Stimulated activated naive CD8-positive, alpha-beta T cell treated with anti-CD3 and anti-CD28 coated beads, Interleukin-15, amount 100 ng/mL, for 72 hours (primary cell): Measurements from ENCODE around the gene ATP11C.
"Not testable (repeated sequence)": the region's sequence is repeated elsewhere in the genome, so short reads cannot be mapped to it uniquely, and the experiment has no call there.

ENCODE experiments used
- ATAC-seq: fragments of 150-1000 bp; cut with Tn5 transposase; 2 replicates; pipeline ENCODE4 v1.10.0; 2021; ENCODE audit warnings: mild to moderate bottlenecking, moderate library complexity
- DNase-seq, 2 donors: peaks; one replicate each; pipeline ENCODE4 v3.0.0; 2021 to 2022
- H3K27ac Mint-ChIP-seq, 2 donors: one replicate each; pipeline ENCODE4 v1.8.0; 2022; ENCODE audit warnings: mild to moderate bottlenecking in 2 of 2, mixed read lengths in 2 of 2, moderate library complexity in 2 of 2
- H3K27me3 Mint-ChIP-seq: one replicate; pipeline ENCODE4 v1.8.0; 2022; ENCODE audit warnings: mixed read lengths
- H3K4me1 Mint-ChIP-seq: one replicate; pipeline ENCODE4 v1.8.0; 2022; ENCODE audit warnings: mild to moderate bottlenecking, mixed read lengths
- H3K4me3 Mint-ChIP-seq, 2 donors: one replicate each; pipeline ENCODE4 v1.8.0; 2022; ENCODE audit warnings: mild to moderate bottlenecking in 2 of 2, mixed read lengths in 2 of 2, moderate library complexity in 1 of 2
- H3K9me3 Mint-ChIP-seq, 2 donors: one replicate each; pipeline ENCODE4 v1.8.0; 2022; ENCODE audit warnings: mixed read lengths in 2 of 2

Gene ATP11C

DNA sequence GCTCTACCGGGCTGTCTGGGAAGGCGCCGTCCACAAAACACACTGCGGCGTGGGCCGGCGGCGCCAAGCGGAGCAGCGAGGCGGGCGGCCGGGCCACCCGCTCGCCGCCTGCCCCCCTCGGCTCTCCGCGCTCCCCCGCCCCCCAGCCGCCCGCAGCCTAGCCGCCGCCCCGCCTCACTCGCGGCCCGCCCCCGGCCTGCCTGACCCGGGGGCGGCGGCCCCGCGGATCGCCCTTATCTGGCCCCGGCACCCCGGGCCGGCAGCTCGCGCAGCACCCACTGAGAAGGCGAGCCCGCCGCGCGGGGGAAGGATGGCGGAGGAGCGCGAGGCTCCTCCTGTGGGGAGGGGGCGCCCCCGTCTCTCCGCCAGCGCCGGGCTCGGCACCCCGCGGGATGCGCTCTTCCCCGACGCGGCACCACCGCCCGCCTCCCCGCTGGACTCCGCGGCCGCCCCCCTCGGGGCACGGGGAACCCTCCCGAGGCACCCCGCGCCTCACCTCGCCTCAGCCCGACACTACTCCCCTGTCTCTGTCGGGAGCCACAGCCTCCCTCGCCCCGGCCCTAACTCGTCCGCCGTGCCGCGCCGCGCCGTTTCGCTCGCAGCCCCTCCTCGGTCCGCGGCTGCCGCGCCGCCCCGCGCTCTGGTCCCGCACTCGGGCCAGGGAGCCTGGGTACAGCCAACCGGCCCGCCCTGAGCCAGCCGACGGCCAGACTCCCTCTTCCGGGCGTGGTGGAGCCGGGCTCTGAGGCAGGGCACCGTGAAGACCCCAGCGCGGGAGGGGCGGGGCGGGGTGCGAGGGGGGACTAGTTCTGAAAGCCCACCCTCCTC is 566 bp downstream of the ATP11C start:
- H3K9me3 Mint-ChIP-seq: no peaks in the 10 kb centered on the region
- peaks cover 24% of the 10 kb centered on the region for H3K4me1 Mint-ChIP-seq
- peak overlapping the region; percentile 95 to 97 for H3K27ac Mint-ChIP-seq
- H3K27me3 Mint-ChIP-seq: no peaks in the 10 kb centered on the region
- H3K4me3 Mint-ChIP-seq: peak overlapping the region; percentile 85 to 88
- ATAC-seq (peak; percentile 64), DNase-seq (peak in 1 of 2 donors; percentile 50)

DNA sequence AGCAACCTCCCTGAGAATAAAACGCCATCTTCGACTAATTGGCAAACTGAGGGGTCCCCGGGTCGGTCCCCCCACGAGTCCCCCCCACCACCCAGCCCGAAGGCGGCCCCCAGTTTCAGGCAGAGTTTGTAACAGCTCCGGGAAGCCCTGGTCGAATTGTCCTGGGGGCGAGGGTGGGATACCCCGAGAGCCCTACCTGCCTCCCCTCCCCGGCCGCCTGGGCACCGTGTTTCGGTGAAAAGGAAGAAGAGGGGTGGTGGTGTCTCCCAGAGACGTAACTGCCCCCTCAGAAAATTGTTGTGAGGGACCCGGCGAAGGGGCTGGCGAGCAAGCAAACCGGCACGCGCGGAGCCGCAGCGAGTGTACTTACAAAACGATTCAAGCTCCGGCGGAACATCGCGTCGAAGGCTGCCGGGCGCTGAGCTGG is 1.2 kb downstream of the ATP11C start:
- ATAC-seq: no peak
- no peaks in the 10 kb centered on the region for H3K27me3 Mint-ChIP-seq
- peak overlapping the region in 1 of 2 donors; percentile 95 for H3K27ac Mint-ChIP-seq
- no peaks in the 10 kb centered on the region for H3K9me3 Mint-ChIP-seq
- peak overlapping the region; percentile 77 to 85 for H3K4me3 Mint-ChIP-seq
- peak in 1 of 2 donors; percentile 25 for DNase-seq
- H3K4me1 Mint-ChIP-seq: peaks cover 24% of the 10 kb centered on the region

DNA sequence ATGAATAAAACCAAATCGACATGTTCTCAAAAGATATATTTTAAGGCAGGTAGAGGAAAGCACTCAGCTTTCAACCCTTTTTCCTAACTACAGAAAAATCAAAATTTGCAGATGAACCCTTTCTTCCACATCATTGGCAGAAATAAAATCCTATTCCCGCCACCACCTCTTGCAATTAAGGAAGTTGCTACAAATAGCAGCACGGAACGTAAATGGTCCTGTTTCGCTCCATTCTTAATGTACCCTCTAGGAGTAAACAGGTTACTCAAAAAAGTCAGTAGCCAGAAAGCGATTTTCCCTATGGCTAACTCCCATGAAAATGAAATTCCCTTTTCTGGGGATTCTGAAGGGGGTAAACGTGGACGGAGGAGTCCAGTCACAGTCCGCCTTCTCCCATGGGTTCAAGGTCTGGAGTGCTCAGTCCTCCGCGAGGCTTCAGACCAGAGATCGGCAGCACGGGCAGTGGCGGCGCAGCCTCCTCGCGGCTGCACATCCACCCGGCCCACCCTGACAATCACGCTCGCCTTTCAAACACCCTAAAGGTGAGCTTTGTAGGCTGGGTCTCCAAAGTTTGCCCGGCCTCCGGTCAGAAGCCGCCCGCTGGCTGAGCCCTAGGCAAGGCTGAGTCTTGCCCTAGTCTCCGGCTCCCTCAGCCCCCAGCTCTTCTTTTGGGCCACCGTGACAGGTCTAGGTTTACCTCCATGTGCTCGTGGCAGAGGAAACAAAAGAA is 1.8 kb downstream of the ATP11C start:
- ATAC-seq (no peak), DNase-seq (peak; percentile 15 to 27)
- Mint-ChIP-seq H3K4me1 (peaks cover 24% of the 10 kb centered on the region), H3K9me3 (no peaks in the 10 kb centered on the region), H3K27me3 (no peaks in the 10 kb centered on the region), H3K4me3 (peak overlapping the region; percentile 77 to 85), H3K27ac (peak overlapping the region in 1 of 2 donors; percentile 95)

DNA sequence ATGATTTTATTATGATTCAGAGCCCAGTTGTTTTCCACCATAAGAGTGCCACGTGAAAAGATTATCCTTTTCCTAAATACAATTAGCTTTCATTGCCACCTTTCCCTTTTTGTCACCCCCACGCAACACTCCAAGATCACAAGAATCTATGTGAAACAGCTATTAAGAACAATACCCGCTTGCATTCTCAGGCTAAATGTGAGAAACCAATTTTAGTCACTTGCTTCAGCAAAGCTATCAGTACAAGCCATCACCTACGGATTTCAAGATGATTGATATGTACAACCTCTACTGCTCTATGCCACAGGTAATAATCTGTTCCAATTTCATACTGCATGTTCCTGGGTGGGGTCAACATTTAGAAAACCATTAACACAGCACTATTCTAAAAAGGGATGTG is 2.5 kb downstream of the ATP11C start:
- DNase-seq (no peak), ATAC-seq (no peak)
- no peak overlapping the region for H3K27ac Mint-ChIP-seq
- H3K4me1 Mint-ChIP-seq: peaks cover 30% of the 10 kb centered on the region
- no peaks in the 10 kb centered on the region for H3K27me3 Mint-ChIP-seq
- peak overlapping the region; percentile 77 to 85 for H3K4me3 Mint-ChIP-seq
- H3K9me3 Mint-ChIP-seq: no peaks in the 10 kb centered on the region

DNA sequence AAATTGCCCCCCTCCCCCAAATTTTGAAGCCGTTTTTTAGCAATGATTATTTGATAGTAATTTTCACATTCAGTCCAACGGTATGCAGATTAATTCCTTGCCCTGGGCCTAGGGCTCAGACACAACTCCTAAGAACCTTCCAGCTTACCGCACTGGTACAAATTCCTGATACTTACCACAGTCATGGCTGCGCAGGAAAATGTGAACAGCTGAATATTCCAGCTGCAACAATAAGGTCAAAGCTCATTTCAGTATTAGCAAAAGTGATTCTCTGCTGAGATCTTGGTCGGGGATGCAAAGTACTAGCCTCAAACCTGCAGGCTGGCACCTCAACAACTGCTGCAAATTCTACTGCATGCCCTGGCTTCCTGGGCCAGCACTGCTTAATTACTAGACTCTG is 3.0 kb downstream of the ATP11C start:
- H3K4me3 Mint-ChIP-seq: peak overlapping the region in 1 of 2 donors; percentile 77
- no peak for ATAC-seq

DNA sequence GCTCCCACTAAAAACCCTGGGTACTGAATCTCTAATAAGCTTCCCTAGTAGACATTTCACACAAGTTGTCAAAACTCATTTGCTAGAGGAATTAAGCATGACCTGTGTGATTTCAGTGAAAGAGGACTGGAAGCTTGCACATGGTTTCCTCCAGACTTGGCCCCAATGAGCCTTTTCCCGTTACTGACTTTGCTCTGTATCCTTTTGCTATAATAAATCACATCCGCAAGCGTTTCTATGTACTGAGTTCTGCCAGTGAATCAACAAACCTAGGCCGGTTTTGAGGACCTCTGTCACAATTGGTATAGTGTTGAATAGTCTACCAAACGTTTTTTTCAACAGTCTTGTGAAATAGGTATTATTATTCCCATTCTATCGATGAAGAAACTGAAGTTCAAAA is 8.2 kb downstream of the ATP11C start:
- Mint-ChIP-seq H3K4me1 (peaks cover 25% of the 10 kb centered on the region), H3K9me3 (no peaks in the 10 kb centered on the region)

More for the DNA sequence above, 3.0 kb downstream of the ATP11C start:
- Mint-ChIP-seq H3K9me3 (no peaks in the 10 kb centered on the region), H3K4me1 (peaks cover 35% of the 10 kb centered on the region), H3K27me3 (no peaks in the 10 kb centered on the region), H3K27ac (no peak overlapping the region)
- DNase-seq: no peak

DNA sequence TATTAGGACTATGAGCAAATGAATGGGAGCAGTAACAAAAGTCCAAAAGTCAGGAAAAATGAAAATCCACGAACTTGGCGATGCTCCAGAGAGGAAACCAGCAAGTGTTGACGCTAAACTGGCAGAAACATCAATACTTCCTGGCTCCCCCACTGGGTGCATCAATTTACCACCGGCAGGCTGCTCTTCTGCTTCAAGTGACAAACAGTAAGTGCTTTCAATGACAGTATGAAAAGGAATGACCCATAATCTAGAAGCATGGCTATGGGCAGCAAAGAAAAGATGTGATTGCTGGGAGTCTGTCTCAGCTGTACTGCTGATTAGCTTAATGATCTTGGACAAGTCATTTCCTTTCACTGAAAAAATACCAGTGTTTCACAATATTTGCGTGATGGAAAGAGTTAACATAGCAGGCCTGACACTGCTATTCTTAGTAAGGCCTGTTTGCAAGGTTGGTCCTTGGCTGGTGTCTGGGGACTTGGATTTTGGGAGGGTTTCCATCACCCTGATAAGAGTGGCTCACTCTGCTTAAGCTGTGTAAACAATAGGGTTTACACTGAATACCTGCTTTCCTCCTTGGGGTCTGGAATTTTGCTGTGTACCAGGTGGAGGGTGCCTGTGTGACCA is 8.7 kb downstream of the ATP11C start:
- Mint-ChIP-seq H3K4me1 (peaks cover 20% of the 10 kb centered on the region), H3K27ac (no peak overlapping the region), H3K27me3 (no peaks in the 10 kb centered on the region), H3K9me3 (no peaks in the 10 kb centered on the region), H3K4me3 (no peak overlapping the region)
- DNase-seq (no peak), ATAC-seq (peak; percentile 43)

More for the DNA sequence above, 8.2 kb downstream of the ATP11C start:
- H3K27ac Mint-ChIP-seq: no peak overlapping the region
- no peak overlapping the region for H3K4me3 Mint-ChIP-seq
- no peaks in the 10 kb centered on the region for H3K27me3 Mint-ChIP-seq
- ATAC-seq (no peak), DNase-seq (no peak)

DNA sequence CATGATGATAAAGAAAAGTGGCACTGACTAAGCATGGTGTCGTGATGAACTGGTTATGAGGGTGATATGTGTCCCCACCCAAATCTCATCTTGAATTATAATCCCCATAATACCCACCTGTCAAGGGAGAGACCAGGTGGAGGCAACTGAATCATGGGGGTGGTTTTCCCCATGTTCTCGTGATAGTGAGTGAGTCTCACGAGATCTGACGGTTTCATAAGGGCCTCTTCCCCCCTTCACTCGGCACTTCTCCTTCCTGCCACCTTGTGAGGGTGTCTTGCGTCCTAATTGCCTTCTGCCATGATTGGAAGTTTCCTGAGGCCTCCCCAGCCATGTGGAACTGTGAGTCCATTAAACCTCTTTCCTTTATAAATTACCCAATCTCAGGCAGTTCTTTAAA is 11.7 kb downstream of the ATP11C start:
- ATAC-seq, H3K9me3 Mint-ChIP-seq, H3K4me3 Mint-ChIP-seq, H3K27me3 Mint-ChIP-seq, DNase-seq, H3K27ac Mint-ChIP-seq: not testable (repeated sequence)
- H3K4me1 Mint-ChIP-seq: peaks cover 16% of the 10 kb centered on the region

DNA sequence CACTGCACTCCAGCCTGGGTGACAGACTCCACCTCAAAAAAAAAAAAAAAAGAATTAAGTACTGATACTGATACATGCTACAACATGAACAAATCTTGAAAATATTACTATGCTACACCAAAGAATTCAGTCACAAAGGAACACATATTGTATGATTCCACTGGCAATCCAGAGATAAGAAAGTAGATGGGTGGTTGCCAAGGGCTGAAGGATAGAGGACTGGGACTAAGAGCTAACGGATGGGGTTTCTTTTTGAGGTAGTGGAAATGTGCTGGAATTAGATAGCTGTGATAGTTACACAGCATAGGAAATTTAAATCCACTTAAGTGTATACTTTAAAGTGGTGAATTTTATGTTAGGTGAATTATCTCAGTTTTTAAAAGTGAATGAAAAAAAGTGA is 12.5 kb downstream of the ATP11C start:
- H3K27ac Mint-ChIP-seq: no peak overlapping the region
- no peaks in the 10 kb centered on the region for H3K27me3 Mint-ChIP-seq
- no peak overlapping the region for H3K4me3 Mint-ChIP-seq
- ATAC-seq: no peak
- DNase-seq: no peak
- peaks cover 9% of the 10 kb centered on the region for H3K4me1 Mint-ChIP-seq
- H3K9me3 Mint-ChIP-seq: no peaks in the 10 kb centered on the region

DNA sequence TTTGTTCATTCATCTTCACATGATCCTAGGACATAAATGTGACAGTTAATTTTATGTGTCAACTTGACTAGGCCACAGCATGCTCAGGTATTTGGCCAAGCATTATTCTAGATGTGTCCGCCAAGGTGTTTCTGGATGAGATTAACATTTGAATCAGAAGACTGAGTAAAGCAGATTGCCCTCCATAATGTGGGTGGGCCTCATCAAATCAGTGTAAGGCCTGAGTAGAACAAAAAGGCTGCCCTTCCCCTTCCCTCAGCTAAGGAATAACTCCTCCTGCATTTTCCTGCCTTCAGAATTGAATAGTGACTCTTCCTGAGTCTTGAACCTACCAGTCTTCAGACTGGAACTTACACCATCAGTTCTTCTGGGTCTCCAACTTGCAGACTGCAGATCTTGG is 18.4 kb downstream of the ATP11C start:
- ATAC-seq (no peak), DNase-seq (no peak)
- no peak overlapping the region for H3K4me3 Mint-ChIP-seq
- no peaks in the 10 kb centered on the region for H3K27me3 Mint-ChIP-seq
- no peaks in the 10 kb centered on the region for H3K9me3 Mint-ChIP-seq
- peaks cover 22% of the 10 kb centered on the region for H3K4me1 Mint-ChIP-seq
- no peak overlapping the region for H3K27ac Mint-ChIP-seq

DNA sequence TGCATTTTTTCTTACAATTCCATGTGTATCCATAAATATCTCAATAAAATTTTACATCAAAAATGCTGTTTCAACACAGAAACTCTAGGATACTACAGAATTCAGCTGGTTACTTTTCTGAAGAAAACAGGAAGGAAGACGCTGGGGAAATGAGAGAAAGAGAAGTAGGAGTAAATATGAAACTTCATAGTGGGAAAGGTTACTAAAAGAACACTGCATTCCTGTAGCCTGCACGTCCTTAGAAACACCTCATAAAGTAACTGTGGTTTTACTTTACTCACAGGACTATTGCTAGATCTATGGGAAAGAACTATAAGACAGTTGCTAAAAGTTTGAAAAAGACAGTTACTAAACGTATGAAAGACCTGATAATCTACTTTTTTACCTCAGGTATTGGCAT is 23.1 kb downstream of the ATP11C start:
- no peak overlapping the region for H3K27ac Mint-ChIP-seq
- H3K4me3 Mint-ChIP-seq: peak overlapping the region in 1 of 2 donors; percentile 29
- no peaks in the 10 kb centered on the region for H3K9me3 Mint-ChIP-seq
- DNase-seq (no peak), ATAC-seq (peak; percentile 35)
- H3K27me3 Mint-ChIP-seq: no peaks in the 10 kb centered on the region
- H3K4me1 Mint-ChIP-seq: peaks cover 39% of the 10 kb centered on the region

DNA sequence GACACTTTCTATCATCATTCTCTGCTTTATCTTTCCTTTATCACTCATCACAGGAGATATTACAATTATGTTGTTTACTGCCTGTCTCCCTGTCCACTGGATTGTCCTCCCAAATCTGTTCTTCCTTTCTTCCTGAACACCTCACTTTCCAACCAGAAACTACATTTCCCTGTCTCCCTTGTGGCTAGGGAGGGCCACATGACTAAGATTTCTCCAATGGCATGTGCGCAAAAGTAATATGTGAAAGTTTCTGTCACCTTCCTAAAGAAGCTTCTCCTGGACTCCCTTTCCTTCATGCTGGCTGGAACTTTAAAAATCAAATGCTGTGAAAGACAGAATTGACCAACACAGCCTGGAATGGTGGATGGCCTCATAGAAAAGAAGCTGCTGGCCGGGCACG is 25.8 kb downstream of the ATP11C start:
- peaks cover 36% of the 10 kb centered on the region for H3K4me1 Mint-ChIP-seq
- no peaks in the 10 kb centered on the region for H3K27me3 Mint-ChIP-seq
- no peak overlapping the region for H3K4me3 Mint-ChIP-seq
- ATAC-seq (no peak), DNase-seq (no peak)
- no peak overlapping the region for H3K27ac Mint-ChIP-seq
- no peaks in the 10 kb centered on the region for H3K9me3 Mint-ChIP-seq

DNA sequence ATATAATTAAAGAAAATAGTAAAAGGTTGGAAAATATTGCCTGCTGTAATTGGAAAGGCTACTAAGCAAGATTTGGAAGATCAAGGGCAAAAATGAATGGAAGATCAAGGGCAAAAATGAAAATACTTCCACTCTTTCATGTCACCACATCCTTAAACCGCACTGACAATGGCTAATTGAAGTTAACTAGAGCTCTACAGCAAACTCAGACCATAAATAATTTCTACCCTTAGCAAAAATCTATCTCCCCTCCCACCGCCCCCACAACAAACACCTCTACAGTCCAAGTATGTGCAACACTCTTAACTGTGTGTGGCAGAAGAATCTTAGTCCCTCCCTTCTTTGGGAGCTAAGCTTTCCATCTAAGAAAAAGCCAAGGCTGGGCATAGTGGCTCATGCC is 27.1 kb downstream of the ATP11C start:
- ATAC-seq (no peak), DNase-seq (no peak)
- H3K27ac Mint-ChIP-seq: no peak overlapping the region
- no peak overlapping the region for H3K4me3 Mint-ChIP-seq
- H3K27me3 Mint-ChIP-seq: no peaks in the 10 kb centered on the region
- peaks cover 32% of the 10 kb centered on the region for H3K4me1 Mint-ChIP-seq
- no peaks in the 10 kb centered on the region for H3K9me3 Mint-ChIP-seq

DNA sequence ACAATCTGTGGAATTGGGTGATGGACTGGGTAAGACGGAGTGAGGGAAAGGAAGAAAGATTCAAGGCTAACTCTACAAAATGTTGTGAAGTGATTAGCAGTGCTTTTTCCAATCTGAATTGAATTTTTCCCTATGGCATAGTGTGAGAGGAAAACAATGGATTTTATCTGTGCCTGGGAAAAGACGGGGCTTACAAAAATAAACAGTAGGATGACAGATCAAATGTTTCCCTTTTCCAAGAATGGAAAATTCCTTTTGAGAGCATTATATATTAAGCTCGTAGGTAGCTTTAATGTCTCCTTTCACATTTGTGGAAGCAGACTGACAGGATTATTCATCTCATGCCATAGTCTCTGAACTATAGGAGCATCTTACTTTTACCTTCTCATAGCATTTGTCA is 27.8 kb downstream of the ATP11C start:
- no peaks in the 10 kb centered on the region for H3K9me3 Mint-ChIP-seq
- no peak overlapping the region for H3K27ac Mint-ChIP-seq
- DNase-seq (no peak), ATAC-seq (no peak)
- H3K4me3 Mint-ChIP-seq: no peak overlapping the region
- peaks cover 26% of the 10 kb centered on the region for H3K4me1 Mint-ChIP-seq
- H3K27me3 Mint-ChIP-seq: no peaks in the 10 kb centered on the region

DNA sequence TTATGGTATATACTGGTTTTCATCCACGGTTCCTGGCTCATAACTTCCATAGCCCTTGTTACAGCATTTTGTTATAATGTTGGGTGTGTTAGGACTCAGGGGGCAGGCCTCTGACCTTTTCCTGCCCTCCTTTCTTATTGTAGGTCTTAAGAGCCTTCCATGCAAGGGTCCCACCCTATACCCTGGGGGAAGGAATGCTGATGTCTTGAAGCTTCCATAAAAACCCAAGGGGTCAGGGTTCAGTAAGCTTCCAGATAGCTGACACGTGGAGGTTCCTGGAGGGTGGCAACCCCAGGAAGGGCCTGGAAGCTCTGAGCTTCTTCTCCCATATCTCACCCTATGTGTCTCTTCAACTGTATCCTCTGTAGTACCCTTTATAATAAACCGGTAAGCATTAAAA is 29.6 kb downstream of the ATP11C start:
- Mint-ChIP-seq H3K4me1 (peaks cover 17% of the 10 kb centered on the region), H3K27ac (no peak overlapping the region), H3K4me3 (no peak overlapping the region), H3K9me3 (no peaks in the 10 kb centered on the region), H3K27me3 (no peaks in the 10 kb centered on the region)
- no peak for ATAC-seq
- no peak for DNase-seq

DNA sequence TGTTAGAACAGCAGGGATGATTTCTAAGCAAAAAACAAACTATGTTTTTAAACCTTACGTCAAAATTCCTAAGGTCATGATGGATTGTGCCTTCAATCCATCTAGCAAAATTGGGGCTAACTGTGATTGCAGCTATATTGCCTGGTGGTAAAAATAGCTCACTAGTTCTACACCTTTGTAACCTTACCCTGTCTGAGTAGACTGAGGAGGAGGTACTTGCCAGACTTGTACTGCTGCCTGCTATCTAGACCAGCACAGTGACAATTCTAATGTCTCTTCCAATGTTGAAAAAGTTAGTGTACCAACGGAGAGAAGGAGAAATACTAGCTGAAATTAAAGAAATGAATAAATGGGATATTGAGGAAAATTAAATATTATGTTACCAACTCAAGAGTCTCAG is 30.3 kb downstream of the ATP11C start:
- no peak for DNase-seq

More for the DNA sequence above, 30.3 kb downstream of the ATP11C start:
- Mint-ChIP-seq H3K9me3 (no peaks in the 10 kb centered on the region), H3K27ac (no peak overlapping the region), H3K4me3 (no peak overlapping the region), H3K27me3 (no peaks in the 10 kb centered on the region), H3K4me1 (peaks cover 11% of the 10 kb centered on the region)
- no peak for ATAC-seq
